Activated naive CD4-positive, alpha-beta T cell treated with anti-CD3 and anti-CD28 coated beads, Interleukin-2, amount 50 U/mL, for 72 hours (primary cell): ENCODE measurements around the gene PTPRE. TPM values are rescaled to one million over a fixed set of nuclear protein-coding genes. Genes with fewer than 3 reads are reported as not detected.

Source experiments
- ATAC-seq, 2 donors: fragments of 150-1000 bp; cut with Tn5 transposase; 2 replicates each; pipeline ENCODE4 v1.10.0; 2021; ENCODE audit warnings: mild to moderate bottlenecking in 2 of 2, moderate library complexity in 2 of 2
- DNase-seq, 2 donors: peaks; one replicate each; pipeline ENCODE4 v3.0.0; 2021 to 2022; ENCODE audit warnings: low spot score in 2 of 2
- H3K27ac Mint-ChIP-seq, 2 donors: one replicate each; pipeline ENCODE4 v1.8.0; 2022; ENCODE audit warnings: mild to moderate bottlenecking in 2 of 2, mixed read lengths in 2 of 2
- H3K36me3 Mint-ChIP-seq, 2 donors: one replicate each; pipeline ENCODE4 v1.8.0; 2022; ENCODE audit warnings: mixed read lengths in 2 of 2
- H3K9me3 Mint-ChIP-seq, 2 donors: one replicate each; pipeline ENCODE4 v1.8.0; 2022; ENCODE audit warnings: mixed read lengths in 2 of 2
- total RNA-seq, 2 donors: library from RNA; stranded (reverse); gene quantifications; one replicate each; pipeline ENCODE4 v1.2.3, GENCODE V29; 2022

The PTPRE gene
- total RNA-seq, 2 donors from 2014 or later = 28.4 to 55.5 TPM

- Mint-ChIP-seq H3K9me3 (no peaks in the 10 kb centered on the region), H3K36me3 (no peaks in the 10 kb centered on the region), H3K27ac (no peak overlapping the region)
- ATAC-seq (no peak), DNase-seq (no peak)
Measured at GRCh38 chr10:128027822-128028507, 121.1 kb downstream of the PTPRE start.

DNA sequence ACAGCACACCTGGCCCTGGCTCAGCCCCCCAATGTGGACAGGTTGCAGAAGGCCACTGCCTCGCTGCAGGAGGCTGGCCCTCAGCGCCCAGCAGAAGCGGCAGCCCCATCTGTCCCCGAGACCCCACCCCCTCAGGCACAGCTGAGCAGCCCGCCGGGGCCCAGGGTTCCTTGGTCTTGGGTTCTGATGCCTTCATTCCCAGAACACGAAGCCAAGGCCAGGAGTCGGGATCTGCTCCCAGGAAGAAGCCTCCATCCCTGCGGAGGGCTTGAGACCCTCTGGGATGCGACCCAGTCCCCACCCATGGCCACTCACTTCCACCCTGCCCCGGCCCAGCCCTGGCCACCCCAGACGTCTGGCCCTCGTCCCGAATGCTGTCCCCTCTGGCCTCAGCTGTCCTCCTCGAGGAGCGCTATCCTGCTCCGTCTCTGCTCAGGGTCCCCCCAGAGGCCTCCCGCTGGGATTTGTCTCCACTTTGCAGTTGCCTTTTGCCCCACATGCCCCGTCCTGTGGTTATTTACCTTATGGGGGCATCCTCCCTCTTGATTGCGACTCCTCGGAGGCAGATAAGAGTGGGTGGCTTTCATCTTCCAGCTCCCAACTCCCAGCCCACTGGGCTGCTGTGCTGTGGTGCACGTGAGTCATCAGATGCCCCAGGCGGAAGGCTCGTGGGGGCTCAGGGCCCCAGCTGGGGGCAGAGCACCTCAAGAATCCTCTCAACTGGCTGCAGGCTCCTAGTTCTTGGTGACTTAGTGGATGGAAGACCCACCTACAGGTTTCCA, 121.8 kb downstream of the PTPRE start:
- no peaks in the 10 kb centered on the region for H3K36me3 Mint-ChIP-seq
- no peaks in the 10 kb centered on the region for H3K9me3 Mint-ChIP-seq
- no peak for DNase-seq
- peak overlapping the region; percentile 52 to 82 for H3K27ac Mint-ChIP-seq
- peak in 1 of 2 donors; percentile 39 for ATAC-seq

- no peak for DNase-seq
- Mint-ChIP-seq H3K36me3 (no peaks in the 10 kb centered on the region), H3K9me3 (no peaks in the 10 kb centered on the region)
Measured at GRCh38 chr10:128029290-128029651, 122.4 kb downstream of the PTPRE start.

GRCh38 chr10:128029731-128030369, 122.9 kb downstream of the PTPRE start:
- Mint-ChIP-seq H3K27ac (peak overlapping the region in 1 of 2 donors; percentile 71), H3K9me3 (no peaks in the 10 kb centered on the region), H3K36me3 (no peaks in the 10 kb centered on the region)
- DNase-seq (no peak), ATAC-seq (no peak)

More at GRCh38 chr10:128029290-128029651, 122.4 kb downstream of the PTPRE start:
- peak overlapping the region; percentile 52 to 82 for H3K27ac Mint-ChIP-seq
- no peak for ATAC-seq

DNA sequence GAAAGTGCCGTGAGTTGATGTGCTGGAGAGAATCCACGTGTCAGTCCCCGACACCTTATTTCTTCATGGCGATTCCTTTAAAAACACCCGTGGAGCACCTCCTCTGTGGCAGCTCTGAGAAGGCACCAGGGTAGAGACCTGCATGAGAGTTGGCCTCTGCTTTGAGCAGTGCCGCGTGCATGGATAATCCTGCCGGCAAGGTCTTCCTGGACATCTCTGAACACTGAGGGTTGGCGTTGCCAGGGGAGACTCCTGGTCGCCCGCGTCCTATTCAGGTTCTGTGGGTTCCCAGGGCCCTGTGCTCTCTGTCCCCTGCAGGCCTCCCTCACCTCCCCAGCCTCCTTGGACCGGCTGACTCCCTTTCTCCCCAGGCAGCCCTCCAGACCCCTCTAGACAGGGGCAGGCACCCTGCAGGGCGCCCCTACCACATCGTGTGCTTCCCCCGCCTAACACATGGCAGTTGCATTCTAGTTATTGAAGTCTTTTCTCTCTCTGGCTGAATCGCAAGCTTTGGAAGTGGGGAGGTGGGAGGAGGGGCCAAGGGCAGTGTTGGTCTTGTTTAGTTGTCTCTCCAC, 123.7 kb downstream of the PTPRE start:
- Mint-ChIP-seq H3K27ac (peak overlapping the region in 1 of 2 donors; percentile 71), H3K36me3 (no peaks in the 10 kb centered on the region)
- ATAC-seq = no peak

DNA sequence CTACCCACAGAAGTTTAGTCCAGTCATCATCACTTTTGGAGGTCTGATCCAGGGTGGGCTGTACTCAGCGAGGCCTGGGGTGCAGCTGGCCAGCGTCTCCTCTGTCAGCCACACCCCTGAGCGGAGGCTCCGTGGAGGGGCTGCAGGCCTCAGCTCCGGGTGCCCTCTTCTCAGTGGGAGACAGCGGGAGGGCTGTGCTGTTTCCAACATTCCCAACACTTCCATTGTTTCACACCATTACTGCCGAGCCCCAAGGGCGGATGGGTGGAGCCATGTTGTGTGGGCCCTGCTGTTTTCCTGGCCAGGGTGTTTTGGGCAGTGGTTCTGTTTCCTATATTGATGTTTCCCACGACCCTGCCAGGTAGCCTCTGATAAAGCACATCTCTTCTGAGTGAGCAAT, 124.3 kb downstream of the PTPRE start:
- ATAC-seq (no peak), DNase-seq (no peak)

More for the DNA sequence above, 123.7 kb downstream of the PTPRE start:
- no peaks in the 10 kb centered on the region for H3K9me3 Mint-ChIP-seq
- no peak for DNase-seq

DNA sequence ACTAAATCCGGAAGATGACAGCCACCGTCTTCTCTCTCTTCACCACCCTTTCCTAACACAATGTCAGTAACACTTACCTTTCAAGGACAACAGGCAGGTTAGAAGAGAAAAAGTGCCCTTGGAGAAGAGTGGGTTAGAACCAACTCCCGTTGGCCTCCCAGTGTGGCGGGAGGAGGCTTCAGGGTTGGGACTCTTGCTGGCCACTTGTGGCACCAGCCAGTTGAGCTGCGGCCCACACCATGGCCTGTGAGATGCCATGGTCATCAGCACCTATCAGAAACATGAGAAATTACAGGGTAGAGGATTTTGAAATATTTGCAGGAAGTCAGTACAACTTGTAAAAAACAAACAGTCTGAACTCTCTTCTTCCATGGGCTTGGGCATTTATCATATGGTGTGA, 125.6 kb downstream of the PTPRE start:
- no peaks in the 10 kb centered on the region for H3K9me3 Mint-ChIP-seq
- no peak overlapping the region for H3K27ac Mint-ChIP-seq
- no peaks in the 10 kb centered on the region for H3K36me3 Mint-ChIP-seq
- DNase-seq = no peak
- no peak for ATAC-seq

More for the DNA sequence above, 124.3 kb downstream of the PTPRE start:
- H3K27ac Mint-ChIP-seq = no peak overlapping the region
- H3K36me3 Mint-ChIP-seq = no peaks in the 10 kb centered on the region
- H3K9me3 Mint-ChIP-seq = no peaks in the 10 kb centered on the region

DNA sequence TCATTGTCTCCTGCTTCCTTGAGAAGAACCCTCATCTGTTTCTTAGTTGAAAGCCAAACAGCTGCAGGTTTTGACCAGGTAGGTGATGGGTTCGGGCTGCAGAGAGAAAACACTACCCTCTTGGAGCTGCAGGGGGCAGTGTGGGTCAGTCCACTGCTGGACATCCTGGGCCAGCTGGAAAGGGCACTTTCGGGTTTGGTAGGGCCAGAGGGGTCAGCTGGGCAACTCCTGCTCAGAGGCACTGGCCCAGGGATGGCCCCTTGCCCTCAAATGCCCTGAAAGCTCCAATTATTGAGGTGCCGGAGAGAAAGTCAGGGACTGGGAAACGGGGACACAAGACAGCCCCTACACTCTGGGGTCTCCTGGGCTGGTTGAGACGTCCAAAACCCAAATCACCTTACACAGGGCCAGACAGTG, 128.7 kb downstream of the PTPRE start:
- DNase-seq (peak; percentile 70), ATAC-seq (peak; percentile 73 to 90)
- Mint-ChIP-seq H3K27ac (peak overlapping the region in 1 of 2 donors; percentile 7), H3K36me3 (no peaks in the 10 kb centered on the region), H3K9me3 (no peaks in the 10 kb centered on the region)

GRCh38 chr10:128036011-128036615, 129.2 kb downstream of the PTPRE start:
- no peaks in the 10 kb centered on the region for H3K9me3 Mint-ChIP-seq
- no peak for DNase-seq
- H3K27ac Mint-ChIP-seq = peak overlapping the region in 1 of 2 donors; percentile 7
- no peaks in the 10 kb centered on the region for H3K36me3 Mint-ChIP-seq
- ATAC-seq = peak; percentile 34 to 73

- no peak for DNase-seq
- peak overlapping the region in 1 of 2 donors; percentile 7 for H3K27ac Mint-ChIP-seq
- ATAC-seq = no peak
- no peaks in the 10 kb centered on the region for H3K9me3 Mint-ChIP-seq
- H3K36me3 Mint-ChIP-seq = no peaks in the 10 kb centered on the region
Measured at GRCh38 chr10:128036746-128037543, 130.0 kb downstream of the PTPRE start.

GRCh38 chr10:128040096-128040495, 133.2 kb downstream of the PTPRE start:
- Mint-ChIP-seq H3K9me3 (no peaks in the 10 kb centered on the region), H3K36me3 (no peaks in the 10 kb centered on the region), H3K27ac (no peak overlapping the region)
- ATAC-seq (no peak), DNase-seq (no peak)

DNA sequence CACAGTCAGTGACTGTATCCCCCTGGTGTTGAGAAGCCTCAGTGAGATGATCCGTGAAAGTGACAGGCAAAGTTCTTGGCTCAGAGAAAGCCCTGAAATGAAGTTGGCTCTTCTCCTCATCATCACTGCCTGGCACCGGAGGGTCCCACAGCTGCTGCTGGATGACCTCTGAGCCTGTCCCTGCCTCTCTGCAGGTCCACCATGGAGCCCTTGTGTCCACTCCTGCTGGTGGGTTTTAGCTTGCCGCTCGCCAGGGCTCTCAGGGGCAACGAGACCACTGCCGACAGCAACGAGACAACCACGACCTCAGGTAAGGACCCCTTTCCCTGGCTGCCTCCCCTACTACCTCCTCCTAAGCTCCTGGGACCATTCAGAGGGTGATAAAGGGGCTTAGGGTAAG, 133.8 kb downstream of the PTPRE start:
- ATAC-seq (no peak), DNase-seq (no peak)
- Mint-ChIP-seq H3K27ac (no peak overlapping the region), H3K36me3 (no peaks in the 10 kb centered on the region), H3K9me3 (no peaks in the 10 kb centered on the region)

DNA sequence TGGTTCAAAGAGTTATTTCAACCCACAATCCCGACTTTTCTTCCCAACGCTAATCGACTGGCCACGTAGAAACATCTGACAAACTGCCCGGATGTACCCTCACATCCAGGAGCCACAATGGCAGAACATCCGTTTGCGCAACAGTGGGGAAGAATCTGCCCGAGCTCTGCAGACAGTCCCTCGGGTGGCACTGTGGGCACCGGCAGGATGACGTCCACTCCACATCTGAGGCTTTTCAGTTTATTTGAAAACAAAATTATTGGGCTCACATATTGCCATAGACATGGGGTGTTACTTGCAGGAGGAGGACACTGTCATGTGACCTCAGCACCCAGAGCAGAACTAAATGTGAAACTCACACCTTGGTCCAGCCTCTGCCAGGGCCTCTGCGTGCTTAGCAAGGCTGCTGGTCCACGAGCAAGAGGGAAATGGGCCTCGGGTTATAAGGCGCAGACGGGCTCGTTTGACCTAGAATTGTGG, 135.3 kb downstream of the PTPRE start:
- no peaks in the 10 kb centered on the region for H3K9me3 Mint-ChIP-seq
- DNase-seq (no peak), ATAC-seq (no peak)
- H3K36me3 Mint-ChIP-seq = no peaks in the 10 kb centered on the region
- H3K27ac Mint-ChIP-seq = no peak overlapping the region

- Mint-ChIP-seq H3K27ac (no peak overlapping the region), H3K36me3 (peaks cover 10 to 11% of the 10 kb centered on the region in 2 donors), H3K9me3 (no peaks in the 10 kb centered on the region)
- no peak for DNase-seq
- no peak for ATAC-seq
Measured at GRCh38 chr10:128043259-128044045, 136.5 kb downstream of the PTPRE start.

DNA sequence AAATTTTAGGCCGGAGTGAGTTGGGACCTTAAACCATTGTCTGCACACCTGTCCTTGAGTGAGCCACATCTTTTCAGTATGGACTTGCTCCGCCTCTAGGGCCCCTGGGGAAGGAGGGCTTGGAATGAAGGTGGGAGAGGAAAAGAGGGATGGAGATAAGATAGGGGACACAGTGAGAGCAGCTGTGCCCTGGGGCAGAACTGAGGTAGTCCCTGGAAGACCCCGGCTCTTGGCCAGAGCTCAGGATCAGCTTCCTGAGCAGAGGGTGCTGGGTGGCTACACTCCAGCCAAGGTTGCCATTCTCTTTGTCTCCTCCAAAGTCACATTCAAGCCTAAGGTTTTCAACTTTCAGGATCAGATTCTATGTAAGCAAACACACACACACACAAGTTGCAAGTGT, 137.3 kb downstream of the PTPRE start:
- Mint-ChIP-seq H3K9me3 (no peaks in the 10 kb centered on the region), H3K36me3 (peaks cover 10 to 16% of the 10 kb centered on the region in 2 donors), H3K27ac (peak overlapping the region; percentile 57 to 64)
- DNase-seq = no peak
- no peak for ATAC-seq
